ENCODE results near the gene TAL1.

DNA sequence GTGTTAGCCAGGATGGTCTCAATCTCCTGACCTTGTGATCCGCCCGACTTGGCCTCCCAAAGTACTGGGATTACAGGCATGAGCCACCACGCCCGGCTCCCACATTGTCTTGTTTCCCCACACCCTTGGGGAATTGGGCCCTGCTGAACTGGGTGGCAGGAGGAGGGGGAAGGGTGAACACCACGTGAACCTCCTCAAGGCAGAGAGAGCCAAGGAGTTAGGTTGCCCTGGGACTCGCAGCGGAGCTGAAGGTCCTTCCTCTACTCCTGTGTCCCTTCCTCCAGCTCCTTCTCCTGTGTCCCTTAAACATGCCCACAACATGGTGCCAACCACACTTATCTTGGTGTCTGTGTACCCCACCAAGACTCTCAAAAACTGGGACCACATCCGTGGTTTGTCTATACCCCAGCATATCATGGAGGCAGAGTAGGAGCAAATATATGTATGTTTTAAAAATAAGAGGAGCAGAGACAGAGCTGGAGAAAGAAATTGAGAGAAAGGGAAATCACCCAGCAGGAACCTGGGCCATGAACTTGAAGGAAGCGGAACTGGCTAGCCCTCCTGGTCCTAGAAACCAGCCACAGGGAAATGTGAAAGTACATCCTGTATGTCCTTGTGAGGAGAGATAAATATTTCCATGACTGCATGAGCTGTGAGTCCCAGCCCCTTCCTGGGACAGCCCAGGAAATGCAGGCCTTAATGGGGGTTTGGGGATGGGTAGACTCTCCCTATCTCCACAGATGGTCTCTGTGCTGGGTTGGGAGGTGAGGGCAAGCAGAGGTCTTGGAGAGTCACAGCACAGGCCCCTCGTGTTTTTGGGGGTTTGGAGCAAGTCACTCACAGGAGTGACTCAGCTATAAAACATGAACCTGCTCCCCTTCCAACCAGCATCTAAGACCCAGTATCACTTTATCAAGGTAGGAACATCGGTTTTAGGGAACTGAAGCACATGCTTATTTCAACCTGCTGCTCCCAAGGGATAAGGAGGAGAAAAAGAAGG is 9.4 kb upstream of the TAL1 start:
- TF ChIP-seq, protein P1, sequence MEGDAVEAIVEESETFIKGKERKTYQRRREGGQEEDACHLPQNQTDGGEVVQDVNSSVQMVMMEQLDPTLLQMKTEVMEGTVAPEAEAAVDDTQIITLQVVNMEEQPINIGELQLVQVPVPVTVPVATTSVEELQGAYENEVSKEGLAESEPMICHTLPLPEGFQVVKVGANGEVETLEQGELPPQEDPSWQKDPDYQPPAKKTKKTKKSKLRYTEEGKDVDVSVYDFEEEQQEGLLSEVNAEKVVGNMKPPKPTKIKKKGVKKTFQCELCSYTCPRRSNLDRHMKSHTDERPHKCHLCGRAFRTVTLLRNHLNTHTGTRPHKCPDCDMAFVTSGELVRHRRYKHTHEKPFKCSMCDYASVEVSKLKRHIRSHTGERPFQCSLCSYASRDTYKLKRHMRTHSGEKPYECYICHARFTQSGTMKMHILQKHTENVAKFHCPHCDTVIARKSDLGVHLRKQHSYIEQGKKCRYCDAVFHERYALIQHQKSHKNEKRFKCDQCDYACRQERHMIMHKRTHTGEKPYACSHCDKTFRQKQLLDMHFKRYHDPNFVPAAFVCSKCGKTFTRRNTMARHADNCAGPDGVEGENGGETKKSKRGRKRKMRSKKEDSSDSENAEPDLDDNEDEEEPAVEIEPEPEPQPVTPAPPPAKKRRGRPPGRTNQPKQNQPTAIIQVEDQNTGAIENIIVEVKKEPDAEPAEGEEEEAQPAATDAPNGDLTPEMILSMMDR (IDR thresholded peaks at IDR 0.05) = no peak
- no peak for TF ChIP-seq POLR2A (IDR thresholded peaks at IDR 0.05)
- TF ChIP-seq POLR2AphosphoS5 (IDR thresholded peaks at IDR 0.05) = no peak
- TF ChIP-seq EP300 (IDR thresholded peaks at IDR 0.05) = no peak

All from gastroesophageal sphincter (tissue), 3 donors.